GM18502 (cell line): ENCODE data around the gene OR2L8.

Experiments used
- ATAC-seq: cut with Tn5 transposase; IDR thresholded peaks from one replicate; pipeline ENCODE4 v1.9.1; 2021; ENCODE audit warnings: mild to moderate bottlenecking; ENCODE audit not compliant: unreplicated experiment, poor library complexity

The OR2L8 gene

GRCh38 chr1:247966532-247967204 lies 18.0 kb downstream of the OR2L8 start:
- ATAC-seq = peak; percentile 89

GRCh38 chr1:247992986-247993385 lies 44.3 kb downstream of the OR2L8 start:
- ATAC-seq = no peak

GRCh38 chr1:247998811-247999210 lies 50.2 kb downstream of the OR2L8 start:
- ATAC-seq = no peak
